AG09309 (cell line): ENCODE results near the gene TGFA.

Experiments used
- DNase-seq: peaks from one replicate; pipeline ENCODE4 v3.0.0-alpha.2; 2010; ENCODE audit warnings: low read depth
- H3K4me3 ChIP-seq: 2 replicates; pipeline ENCODE4 v1.5.1; 2011; ENCODE audit warnings: mild to moderate bottlenecking, low read depth, low read length, moderate library complexity; ENCODE audit not compliant: control insufficient read depth
- CTCF ChIP-seq: IDR thresholded peaks from 2 replicates; pipeline ENCODE4 v1.5.1; 2011; ENCODE audit warnings: mild to moderate bottlenecking, low read depth, low read length, inconsistent platforms; ENCODE audit not compliant: insufficient read depth, control insufficient read depth; ENCODE audit errors: missing control alignments

The TGFA gene

DNA sequence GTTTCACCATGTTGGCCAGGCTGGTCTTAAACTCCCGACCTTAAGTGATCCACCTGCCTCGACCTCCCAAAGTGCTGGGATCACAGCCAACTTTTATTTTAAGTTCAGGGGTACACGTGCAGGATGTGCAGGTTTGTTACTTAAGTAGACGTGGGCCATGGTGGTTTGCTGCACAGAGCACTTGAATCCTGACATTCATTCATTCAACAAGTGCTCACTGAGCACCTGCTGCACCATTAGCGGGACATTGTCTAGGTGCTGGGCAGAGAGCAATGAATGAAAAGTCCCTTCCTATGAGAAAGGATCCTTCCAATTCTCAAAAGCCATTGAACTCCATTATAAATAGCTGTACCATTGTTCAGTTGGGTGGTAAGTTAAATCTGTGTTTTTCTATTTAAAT lies 31.0 kb downstream of the TGFA start:
- TF ChIP-seq CTCF = no peak
- DNase-seq = no peak
- no peak overlapping the region for H3K4me3 ChIP-seq

- no peak for TF ChIP-seq CTCF
Measured at GRCh38 chr2:70520825-70521224, 32.8 kb downstream of the TGFA start.

GRCh38 chr2:70519453-70519852 lies 34.2 kb downstream of the TGFA start:
- H3K4me3 ChIP-seq = no peak overlapping the region
- no peak for DNase-seq
- no peak for TF ChIP-seq CTCF

More at GRCh38 chr2:70520825-70521224, 32.8 kb downstream of the TGFA start:
- no peak overlapping the region for H3K4me3 ChIP-seq
- no peak for DNase-seq

DNA sequence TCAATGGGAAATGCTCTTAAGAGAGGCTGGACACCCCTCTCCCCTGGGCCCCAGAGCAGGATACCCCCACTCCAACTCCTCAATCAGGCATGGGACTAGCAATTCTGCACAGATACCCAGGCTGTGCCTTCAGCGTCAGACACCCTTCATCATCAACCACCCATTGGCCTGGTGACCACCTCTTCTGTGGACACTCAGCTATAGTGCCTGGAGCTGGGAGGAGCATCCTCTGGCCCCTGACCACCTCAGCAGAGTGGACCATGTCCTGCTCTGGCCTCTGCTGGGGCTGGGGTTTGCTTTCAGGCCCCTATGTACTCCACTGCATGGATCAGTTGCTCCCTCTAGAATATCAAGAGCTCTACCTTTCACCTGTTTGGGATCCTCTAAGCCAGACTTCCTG lies 35.1 kb downstream of the TGFA start:
- no peak for TF ChIP-seq CTCF
- DNase-seq = no peak
- H3K4me3 ChIP-seq = no peak overlapping the region

GRCh38 chr2:70517804-70518203 lies 35.8 kb downstream of the TGFA start:
- no peak for TF ChIP-seq CTCF
- no peak for DNase-seq
- H3K4me3 ChIP-seq = no peak overlapping the region

- no peak overlapping the region for H3K4me3 ChIP-seq
- DNase-seq = no peak
- TF ChIP-seq CTCF = no peak
Measured at GRCh38 chr2:70516596-70516995, 37.0 kb downstream of the TGFA start.

GRCh38 chr2:70515938-70516337 lies 37.7 kb downstream of the TGFA start:
- no peak for TF ChIP-seq CTCF
- DNase-seq = no peak

More at GRCh38 chr2:70515938-70516337, 37.7 kb downstream of the TGFA start:
- H3K4me3 ChIP-seq = no peak overlapping the region
